OCI-LY3 (cell line): ENCODE data around the gene PAF1.

Source experiments
- EZH2phosphoT487 ChIP-seq: fragments of 200-600 bp; shearing (Covaris generic); IDR thresholded peaks from 2 replicates; pipeline ENCODE4 v1.6.1; 2018; ENCODE audit warnings: antibody characterized with exemption, mixed run types, low read depth
- TF ChIP-seq, protein P1 (sequence below): fragments of 200-600, 300-600 bp; sonication (generic); IDR thresholded peaks from 2 replicates; pipeline ENCODE4 v1.5.1; 2014; ENCODE audit warnings: antibody characterized with exemption, low read length, low read depth

DNA sequence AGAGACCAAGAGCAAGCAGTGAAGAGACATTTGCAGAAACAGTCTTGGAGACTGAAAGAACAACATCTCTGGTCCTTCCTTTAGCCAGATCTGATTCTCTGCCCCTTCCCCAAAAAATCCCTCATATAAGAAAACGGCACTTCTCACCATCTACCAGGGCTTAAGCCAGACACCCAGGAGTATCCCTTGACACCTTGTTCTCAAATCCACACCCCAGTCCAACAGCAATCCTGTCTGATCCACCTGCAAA, 19.9 kb upstream of the PAF1 start:
- TF ChIP-seq, protein P1, sequence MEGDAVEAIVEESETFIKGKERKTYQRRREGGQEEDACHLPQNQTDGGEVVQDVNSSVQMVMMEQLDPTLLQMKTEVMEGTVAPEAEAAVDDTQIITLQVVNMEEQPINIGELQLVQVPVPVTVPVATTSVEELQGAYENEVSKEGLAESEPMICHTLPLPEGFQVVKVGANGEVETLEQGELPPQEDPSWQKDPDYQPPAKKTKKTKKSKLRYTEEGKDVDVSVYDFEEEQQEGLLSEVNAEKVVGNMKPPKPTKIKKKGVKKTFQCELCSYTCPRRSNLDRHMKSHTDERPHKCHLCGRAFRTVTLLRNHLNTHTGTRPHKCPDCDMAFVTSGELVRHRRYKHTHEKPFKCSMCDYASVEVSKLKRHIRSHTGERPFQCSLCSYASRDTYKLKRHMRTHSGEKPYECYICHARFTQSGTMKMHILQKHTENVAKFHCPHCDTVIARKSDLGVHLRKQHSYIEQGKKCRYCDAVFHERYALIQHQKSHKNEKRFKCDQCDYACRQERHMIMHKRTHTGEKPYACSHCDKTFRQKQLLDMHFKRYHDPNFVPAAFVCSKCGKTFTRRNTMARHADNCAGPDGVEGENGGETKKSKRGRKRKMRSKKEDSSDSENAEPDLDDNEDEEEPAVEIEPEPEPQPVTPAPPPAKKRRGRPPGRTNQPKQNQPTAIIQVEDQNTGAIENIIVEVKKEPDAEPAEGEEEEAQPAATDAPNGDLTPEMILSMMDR, result no peak
- TF ChIP-seq EZH2phosphoT487, result no peak
